ENCODE results near the gene OR5K4. TPM values are rescaled to one million over a fixed set of nuclear protein-coding genes. Genes with fewer than 3 reads are reported as not detected.
"Not testable (repeated sequence)": the region's sequence is repeated elsewhere in the genome, so short reads cannot be mapped to it uniquely, and the experiment has no call there.

OR5K4 gene
- total and polyA plus RNA-seq, 5 donors, result not detected

GRCh38 chr3:98371853-98372252, 18.2 kb downstream of the OR5K4 start:
- no peak overlapping the region for H3K4me3 ChIP-seq (ENCODE audit: low read length)
- H3K4me1 ChIP-seq (ENCODE audit: control insufficient read depth, insufficient read depth, low read length), result no peaks in the 10 kb centered on the region
- H3K27ac ChIP-seq (ENCODE audit: low read length), result no peak overlapping the region
- ATAC-seq, result no peak
- DNase-seq, result no peak
- intact Hi-C loops (cut with DNase I), result no loop called here
- H3K27me3 ChIP-seq (ENCODE audit: control insufficient read depth, insufficient read depth), result no peaks in the 10 kb centered on the region
- H3K9me3 ChIP-seq (ENCODE audit: control insufficient read depth, low read length), result no peaks in the 10 kb centered on the region

- 75% methylated on average over 1 of the region's 1 CpG for WGBS
Observed at GRCh38 chr3:98372445-98372844, 18.8 kb downstream of the OR5K4 start.

GRCh38 chr3:98376631-98377030, 23.0 kb downstream of the OR5K4 start:
- Histone ChIP-seq H3K9me3 (ENCODE audit: control insufficient read depth, low read length) (no peaks in the 10 kb centered on the region), H3K27ac (ENCODE audit: low read length) (no peak overlapping the region), H3K4me1 (ENCODE audit: control insufficient read depth, insufficient read depth, low read length) (no peaks in the 10 kb centered on the region), H3K4me3 (ENCODE audit: low read length) (no peak overlapping the region), H3K27me3 (ENCODE audit: control insufficient read depth, insufficient read depth) (no peaks in the 10 kb centered on the region)
- intact Hi-C loops (cut with DNase I), result no loop called here
- ATAC-seq, result no peak
- DNase-seq, result no peak
- 29% methylated on average over 2 of the region's 2 CpGs for WGBS

More at GRCh38 chr3:98372445-98372844, 18.8 kb downstream of the OR5K4 start:
- no peaks in the 10 kb centered on the region for H3K4me1 ChIP-seq (ENCODE audit: control insufficient read depth, insufficient read depth, low read length)
- no peak overlapping the region for H3K4me3 ChIP-seq (ENCODE audit: low read length)
- no peaks in the 10 kb centered on the region for H3K27me3 ChIP-seq (ENCODE audit: control insufficient read depth, insufficient read depth)
- DNase-seq (no peak), ATAC-seq (no peak)
- no peaks in the 10 kb centered on the region for H3K9me3 ChIP-seq (ENCODE audit: control insufficient read depth, low read length)
- intact Hi-C loops (cut with DNase I), result no loop called here
- no peak overlapping the region for H3K27ac ChIP-seq (ENCODE audit: low read length)

- WGBS, result 86% methylated on average over 2 of the region's 2 CpGs
- Histone ChIP-seq H3K27ac (ENCODE audit: low read length) (no peak overlapping the region), H3K27me3 (ENCODE audit: control insufficient read depth, insufficient read depth) (no peaks in the 10 kb centered on the region), H3K4me1 (ENCODE audit: control insufficient read depth, insufficient read depth, low read length) (no peaks in the 10 kb centered on the region), H3K9me3 (ENCODE audit: control insufficient read depth, low read length) (no peaks in the 10 kb centered on the region), H3K4me3 (ENCODE audit: low read length) (no peak overlapping the region)
- intact Hi-C loops (cut with DNase I), result no loop called here
- no peak for DNase-seq
- no peak for ATAC-seq
Observed at GRCh38 chr3:98388147-98388546, 34.5 kb downstream of the OR5K4 start.

GRCh38 chr3:98390366-98390765, 36.7 kb downstream of the OR5K4 start, which contains the start of gene OR5K3:
Gene OR5K3 (plus strand): TSS chr3:98390666. CDS start chr3:98390666, 0 bp downstream.
- ATAC-seq (no peak), DNase-seq (no peak)
- Histone ChIP-seq H3K9me3 (ENCODE audit: control insufficient read depth, low read length) (no peaks in the 10 kb centered on the region), H3K4me1 (ENCODE audit: control insufficient read depth, insufficient read depth, low read length) (no peaks in the 10 kb centered on the region), H3K27ac (ENCODE audit: low read length) (no peak within 1 kb of the TSS), H3K4me3 (ENCODE audit: low read length) (no peak within 1 kb of the TSS), H3K27me3 (ENCODE audit: control insufficient read depth, insufficient read depth) (no peaks in the 10 kb centered on the region)
- intact Hi-C loops (cut with DNase I), result no loop called here

- Histone ChIP-seq H3K4me1 (ENCODE audit: control insufficient read depth, insufficient read depth, low read length) (no peaks in the 10 kb centered on the region), H3K9me3 (ENCODE audit: control insufficient read depth, low read length) (no peaks in the 10 kb centered on the region), H3K27me3 (ENCODE audit: control insufficient read depth, insufficient read depth) (no peaks in the 10 kb centered on the region), H3K27ac (ENCODE audit: low read length) (no peak overlapping the region), H3K4me3 (ENCODE audit: low read length) (no peak overlapping the region)
- intact Hi-C loops (cut with DNase I), result no loop called here
- DNase-seq, result no peak
- ATAC-seq, result peak in 1 of 2 donors; percentile 26
Observed at GRCh38 chr3:98395101-98395500, 41.4 kb downstream of the OR5K4 start.

GRCh38 chr3:98396482-98396881, 42.8 kb downstream of the OR5K4 start:
- H3K27me3 ChIP-seq (ENCODE audit: control insufficient read depth, insufficient read depth); H3K27ac ChIP-seq (ENCODE audit: low read length); DNase-seq; H3K4me3 ChIP-seq (ENCODE audit: low read length); ATAC-seq; H3K9me3 ChIP-seq (ENCODE audit: control insufficient read depth, low read length); intact Hi-C loops (cut with DNase I); H3K4me1 ChIP-seq (ENCODE audit: control insufficient read depth, insufficient read depth, low read length): not testable (repeated sequence)
- WGBS, result 84% methylated on average over 4 of the region's 4 CpGs

- Histone ChIP-seq H3K9me3 (ENCODE audit: control insufficient read depth, low read length) (no peaks in the 10 kb centered on the region), H3K4me1 (ENCODE audit: control insufficient read depth, insufficient read depth, low read length) (no peaks in the 10 kb centered on the region), H3K4me3 (ENCODE audit: low read length) (no peak overlapping the region), H3K27ac (ENCODE audit: low read length) (no peak overlapping the region), H3K27me3 (ENCODE audit: control insufficient read depth, insufficient read depth) (no peaks in the 10 kb centered on the region)
- intact Hi-C loops (cut with DNase I), result no loop called here
- ATAC-seq (no peak), DNase-seq (no peak)
Observed at GRCh38 chr3:98398513-98398912, 44.9 kb downstream of the OR5K4 start.

GRCh38 chr3:98402507-98402906, 48.9 kb downstream of the OR5K4 start:
- Histone ChIP-seq H3K9me3 (ENCODE audit: control insufficient read depth, low read length) (no peaks in the 10 kb centered on the region), H3K27me3 (ENCODE audit: control insufficient read depth, insufficient read depth) (no peaks in the 10 kb centered on the region), H3K4me3 (ENCODE audit: low read length) (no peak overlapping the region), H3K27ac (ENCODE audit: low read length) (no peak overlapping the region), H3K4me1 (ENCODE audit: control insufficient read depth, insufficient read depth, low read length) (no peaks in the 10 kb centered on the region)
- ATAC-seq (no peak), DNase-seq (no peak)
- WGBS, result 93% methylated on average over 1 of the region's 1 CpG
- intact Hi-C loops (cut with DNase I), result no loop called here

- Histone ChIP-seq H3K27ac (ENCODE audit: low read length) (no peak overlapping the region), H3K4me1 (ENCODE audit: control insufficient read depth, insufficient read depth, low read length) (no peaks in the 10 kb centered on the region), H3K4me3 (ENCODE audit: low read length) (no peak overlapping the region), H3K9me3 (ENCODE audit: control insufficient read depth, low read length) (no peaks in the 10 kb centered on the region), H3K27me3 (ENCODE audit: control insufficient read depth, insufficient read depth) (no peaks in the 10 kb centered on the region)
- DNase-seq (no peak), ATAC-seq (no peak)
- intact Hi-C loops (cut with DNase I), result no loop called here
Observed at GRCh38 chr3:98404010-98404409, 50.4 kb downstream of the OR5K4 start.
